NCI-H2081 treated with DMSO at 0.1 percent for 48 hours (cell line): ENCODE data around the gene HOXA3.

ENCODE experiments used
- DNase-seq: peaks from one replicate; lab custom pipeline; 2025; lab: John Stamatoyannopoulos, UW

Gene HOXA3

GRCh38 chr7:27165996-27166530, 13.7 kb upstream of the HOXA3 start:
- no peak for DNase-seq

- no peak for DNase-seq
Measured at GRCh38 chr7:27165089-27165995, 13.0 kb upstream of the HOXA3 start, which contains the start of gene HOXA9. TSS of gene HOXA9 (minus strand) at chr7:27165537. CDS start at chr7:27165457, 80 bp downstream.

- DNase-seq: no peak
Measured at GRCh38 chr7:27164367-27165088, 12.1 kb upstream of the HOXA3 start.

GRCh38 chr7:27164045-27164366, 11.6 kb upstream of the HOXA3 start:
- DNase-seq: no peak

- DNase-seq: no peak
Measured at GRCh38 chr7:27163288-27164044, 11.1 kb upstream of the HOXA3 start.

- DNase-seq: no peak
Measured at GRCh38 chr7:27162561-27163287, 10.3 kb upstream of the HOXA3 start.

GRCh38 chr7:27161721-27162560, 9.6 kb upstream of the HOXA3 start:
- no peak for DNase-seq

GRCh38 chr7:27161214-27161720, 8.9 kb upstream of the HOXA3 start:
- DNase-seq: no peak

GRCh38 chr7:27160546-27161213, 8.3 kb upstream of the HOXA3 start:
- peak; percentile 40 for DNase-seq

- no peak for DNase-seq
Measured at GRCh38 chr7:27160145-27160545, 7.8 kb upstream of the HOXA3 start.

GRCh38 chr7:27159266-27160144, 7.1 kb upstream of the HOXA3 start:
- DNase-seq: no peak

- no peak for DNase-seq
Measured at GRCh38 chr7:27158436-27159265, 6.3 kb upstream of the HOXA3 start.

- no peak for DNase-seq
Measured at GRCh38 chr7:27157702-27158431, 5.5 kb upstream of the HOXA3 start.

- DNase-seq: no peak
Measured at GRCh38 chr7:27156916-27157701, 4.7 kb upstream of the HOXA3 start.

- DNase-seq: no peak
Measured at GRCh38 chr7:27156508-27156898, 4.1 kb upstream of the HOXA3 start, which contains the start of gene HOXA7. TSS of gene HOXA7 (minus strand) at chr7:27156675. CDS start at chr7:27156545, 130 bp downstream.

- no peak for DNase-seq
Measured at GRCh38 chr7:27155816-27156507, 3.6 kb upstream of the HOXA3 start.
